DND-41 (cell line): ENCODE data around the gene IGFBP6.
A peak's percentile ranks its signal among the peaks of the same experiment; 100 is the strongest.

Source experiments
- ATAC-seq: fragments of 200-7000 bp; cut with Tn5 transposase; 3 replicates; pipeline ENCODE4 v1.9.1; 2021; ENCODE audit warnings: low read depth; ENCODE audit not compliant: insufficient read depth
- DNase-seq: peaks from one replicate; pipeline ENCODE4 v3.0.0-alpha.2; 2020
- H2AFZ ChIP-seq: 2 replicates; pipeline ENCODE4 v1.6.0; 2012; ENCODE audit warnings: low read depth, low read length
- H3K27ac ChIP-seq: 2 replicates; pipeline ENCODE4 v1.5.1; 2012; ENCODE audit warnings: low read length, inconsistent platforms
- H3K27me3 ChIP-seq: fragments of 200-600 bp; sonication (generic); 2 replicates; pipeline ENCODE4 v1.6.0; 2012; ENCODE audit warnings: low read length, mild to moderate bottlenecking, inconsistent platforms; ENCODE audit not compliant: insufficient read depth, poor library complexity
- H3K36me3 ChIP-seq: 2 replicates; pipeline ENCODE4 v1.5.1; 2012; ENCODE audit warnings: low read length, inconsistent platforms; ENCODE audit not compliant: insufficient read depth
- H3K4me1 ChIP-seq: 2 replicates; pipeline ENCODE4 v1.5.1; 2012; ENCODE audit warnings: mild to moderate bottlenecking, low read length; ENCODE audit not compliant: insufficient read depth
- H3K4me2 ChIP-seq: 2 replicates; pipeline ENCODE4 v1.6.0; 2012; ENCODE audit warnings: mild to moderate bottlenecking, moderate library complexity, low read length, inconsistent platforms; ENCODE audit not compliant: insufficient read depth
- H3K4me3 ChIP-seq, 2 experiments: fragments of 200-600 bp in 1 of 2; shearing (Covaris generic) in 1 of 2; 2 replicates each; pipeline ENCODE4 v1.5.1; 2012 to 2016; ENCODE audit warnings: inconsistent platforms in 2 of 2, low read length in 2 of 2, mild to moderate bottlenecking in 2 of 2, low read depth in 1 of 2, moderate library complexity in 1 of 2
- H3K79me2 ChIP-seq: 2 replicates; pipeline ENCODE4 v1.6.0; 2012; ENCODE audit warnings: low read length, inconsistent platforms; ENCODE audit not compliant: insufficient read depth
- H3K9ac ChIP-seq: 2 replicates; pipeline ENCODE4 v1.6.0; 2012; ENCODE audit warnings: low read depth, mild to moderate bottlenecking, inconsistent platforms, low read length, moderate library complexity
- H3K9me3 ChIP-seq: 2 replicates; pipeline ENCODE4 v1.5.1; 2012; ENCODE audit warnings: low read length, moderate library complexity, mild to moderate bottlenecking, inconsistent platforms; ENCODE audit not compliant: insufficient read depth, severe bottlenecking
- H4K20me1 ChIP-seq: 2 replicates; pipeline ENCODE4 v1.6.0; 2012; ENCODE audit warnings: low read length; ENCODE audit not compliant: insufficient read depth
- CTCF ChIP-seq: IDR thresholded peaks from 2 replicates; pipeline ENCODE4 v1.5.1; 2012; ENCODE audit warnings: borderline replicate concordance, low read length, moderate library complexity, mild to moderate bottlenecking; ENCODE audit not compliant: poor library complexity, severe bottlenecking; ENCODE audit errors: extremely low read depth
- EZH2 ChIP-seq: IDR thresholded peaks from 3 replicates; pipeline ENCODE4 v1.6.1; 2012; ENCODE audit warnings: borderline replicate concordance, low read depth, mild to moderate bottlenecking, moderate library complexity, low read length, inconsistent platforms; ENCODE audit not compliant: severe bottlenecking

The IGFBP6 gene

GRCh38 chr12:53098354-53098981 is 1.0 kb downstream of the IGFBP6 start:
- peaks cover 20% of the 10 kb centered on the region for H3K4me1 ChIP-seq
- peaks cover 42% of the 10 kb centered on the region for H3K27me3 ChIP-seq
- H3K9ac ChIP-seq: peak overlapping the region; percentile 33; the same call in 1 of the 2 replicates
- no peak overlapping the region for H3K27ac ChIP-seq
- no peaks in the 10 kb centered on the region for H3K9me3 ChIP-seq
- peak overlapping the region in 1 of 2 experiments; percentile 53; a peak in 2 of 4 replicates for H3K4me3 ChIP-seq
- H3K4me2 ChIP-seq: peak overlapping the region; percentile 80
- no peaks in the 10 kb centered on the region for H3K36me3 ChIP-seq
- DNase-seq: no peak
- no peak for ATAC-seq
- no peak overlapping the region for H2AFZ ChIP-seq
- no peaks in the 10 kb centered on the region for H3K79me2 ChIP-seq
- H4K20me1 ChIP-seq: peaks cover 7% of the 10 kb centered on the region; the same call in 1 of the 2 replicates
- TF ChIP-seq CTCF (no peak), EZH2 (no peak)

- TF ChIP-seq EZH2: no peak
- peak; percentile 91 for TF ChIP-seq CTCF
- peak; percentile 69 for ATAC-seq
These were observed 1.8 kb downstream of the IGFBP6 start for GRCh38 chr12:53099071-53099882.

GRCh38 chr12:53100466-53101151 is 3.1 kb downstream of the IGFBP6 start:
- TF ChIP-seq CTCF: no peak
- H3K27me3 ChIP-seq: peaks cover 37% of the 10 kb centered on the region
- H3K36me3 ChIP-seq: no peaks in the 10 kb centered on the region
- H3K27ac ChIP-seq: no peak overlapping the region
- no peaks in the 10 kb centered on the region for H3K9me3 ChIP-seq
- peaks cover 7% of the 10 kb centered on the region; the same call in 1 of the 2 replicates for H4K20me1 ChIP-seq
- no peaks in the 10 kb centered on the region for H3K79me2 ChIP-seq
- no peak overlapping the region for H3K4me2 ChIP-seq
- no peak overlapping the region for H3K9ac ChIP-seq
- ATAC-seq: no peak
- H3K4me1 ChIP-seq: peaks cover 20% of the 10 kb centered on the region
- H3K4me3 ChIP-seq: no peak overlapping the region
- H2AFZ ChIP-seq: no peak overlapping the region
- DNase-seq: no peak

More at GRCh38 chr12:53099071-53099882, 1.8 kb downstream of the IGFBP6 start:
- Histone ChIP-seq H3K4me1 (peaks cover 20% of the 10 kb centered on the region), H3K27me3 (peaks cover 37% of the 10 kb centered on the region), H3K4me2 (no peak overlapping the region), H3K9ac (no peak overlapping the region), H3K27ac (no peak overlapping the region), H3K79me2 (no peaks in the 10 kb centered on the region), H3K9me3 (no peaks in the 10 kb centered on the region), H2AFZ (peak overlapping the region; percentile 59; the same call in 1 of the 2 replicates), H3K36me3 (no peaks in the 10 kb centered on the region), H3K4me3 (no peak overlapping the region), H4K20me1 (peaks cover 7% of the 10 kb centered on the region; the same call in 1 of the 2 replicates)
- DNase-seq: peak; percentile 85
